HL-60 (cell line): ENCODE results near the gene GMPR.

ENCODE experiments used
- DNase-seq, 2 experiments: peaks; one replicate each; pipeline ENCODE4 v3.0.0-alpha.2; 2010 to 2020; ENCODE audit warnings: low read depth in 1 of 2, low spot score in 1 of 2
- H3K27ac ChIP-seq: fragments of 250-450 bp; sonication (Bioruptor Pico); replicated peaks from 2 replicates; pipeline ENCODE4 v1.5.1; 2020; ENCODE audit warnings: mild to moderate bottlenecking, moderate library complexity
- H3K27me3 ChIP-seq: fragments of 250-450 bp; sonication (Bioruptor Pico); 2 replicates; pipeline ENCODE4 v1.5.1; 2021; ENCODE audit warnings: mild to moderate bottlenecking, moderate library complexity; ENCODE audit not compliant: insufficient read depth, poor library complexity, severe bottlenecking
- H3K4me3 ChIP-seq: replicated peaks from 2 replicates; pipeline ENCODE4 v1.5.1; 2011; ENCODE audit warnings: mild to moderate bottlenecking, control low read depth, low read length; ENCODE audit not compliant: insufficient read depth
- CTCF ChIP-seq: IDR thresholded peaks from one replicate; pipeline ENCODE4 v1.5.1; 2011; ENCODE audit warnings: low read length, control low read depth, inconsistent platforms; ENCODE audit not compliant: insufficient read depth
- GABPA ChIP-seq: IDR thresholded peaks from 2 replicates; pipeline ENCODE4 v1.6.1; 2012; ENCODE audit warnings: low read depth
- POLR2AphosphoS5 ChIP-seq: IDR thresholded peaks from 2 replicates; pipeline ENCODE4 v1.6.1; 2012; ENCODE audit warnings: low read depth
- REST ChIP-seq: IDR thresholded peaks from 2 replicates; pipeline ENCODE4 v1.6.1; 2012; ENCODE audit warnings: low read depth; ENCODE audit not compliant: insufficient replicate concordance
- SPI1 ChIP-seq: IDR thresholded peaks from 2 replicates; pipeline ENCODE4 v1.6.1; 2012; ENCODE audit warnings: low read depth, mild to moderate bottlenecking, borderline replicate concordance

Gene GMPR

GRCh38 chr6:16212276-16212675, 26.1 kb upstream of the GMPR start:
- no peak overlapping the region for H3K27ac ChIP-seq
- no peak for TF ChIP-seq GABPA
- no peak for TF ChIP-seq CTCF
- TF ChIP-seq SPI1, result no peak
- TF ChIP-seq REST, result no peak
- no peak for TF ChIP-seq POLR2AphosphoS5
- H3K27me3 ChIP-seq, result no peaks in the 10 kb centered on the region

GRCh38 chr6:16216501-16217155, 21.8 kb upstream of the GMPR start:
- Histone ChIP-seq H3K4me3 (no peak overlapping the region), H3K27me3 (no peaks in the 10 kb centered on the region), H3K27ac (no peak overlapping the region)
- no peak for DNase-seq
- no peak for TF ChIP-seq GABPA
- TF ChIP-seq SPI1, result no peak
- TF ChIP-seq POLR2AphosphoS5, result no peak
- no peak for TF ChIP-seq REST
- TF ChIP-seq CTCF, result no peak

More at GRCh38 chr6:16212276-16212675, 26.1 kb upstream of the GMPR start:
- H3K4me3 ChIP-seq, result no peak overlapping the region
- no peak for DNase-seq

- Histone ChIP-seq H3K27ac (no peak overlapping the region), H3K4me3 (no peak overlapping the region), H3K27me3 (no peaks in the 10 kb centered on the region)
- TF ChIP-seq REST, result no peak
- no peak for TF ChIP-seq GABPA
- TF ChIP-seq CTCF, result no peak
- TF ChIP-seq POLR2AphosphoS5, result no peak
- no peak for DNase-seq
These were observed 21.1 kb upstream of the GMPR start for GRCh38 chr6:16217156-16217721.
